H9 (cell line): ENCODE results near the gene SULT2B1. TPM values are rescaled to one million over a fixed set of nuclear protein-coding genes. Genes with fewer than 3 reads are reported as not detected.

Source experiments
- DNase-seq: peaks from one replicate; pipeline ENCODE4 v3.0.0-alpha.2; 2017
- H2AFZ ChIP-seq: one replicate; pipeline ENCODE4 v1.6.1; 2013; ENCODE audit warnings: mild to moderate bottlenecking, low read length, control low read depth, moderate library complexity
- H2AK5ac ChIP-seq: 2 replicates; pipeline ENCODE4 v1.6.1; 2013; ENCODE audit warnings: low read length, control low read depth, mixed read lengths; ENCODE audit not compliant: insufficient read length
- H2BK120ac ChIP-seq: one replicate; pipeline ENCODE4 v1.6.1; 2013; ENCODE audit warnings: low read depth, mild to moderate bottlenecking, low read length, control low read depth, inconsistent platforms; ENCODE audit not compliant: poor library complexity, severe bottlenecking
- H2BK12ac ChIP-seq: 2 replicates; pipeline ENCODE4 v1.6.1; 2013; ENCODE audit warnings: low read length, control low read depth, mixed read lengths, low read depth; ENCODE audit not compliant: insufficient read length
- H2BK15ac ChIP-seq: 2 replicates; pipeline ENCODE4 v1.6.1; 2013; ENCODE audit warnings: low read depth, low read length, control low read depth
- H2BK20ac ChIP-seq: one replicate; pipeline ENCODE4 v1.6.1; 2013; ENCODE audit warnings: low read depth, mild to moderate bottlenecking, low read length, control low read depth, inconsistent platforms; ENCODE audit not compliant: poor library complexity, severe bottlenecking
- H2BK5ac ChIP-seq: 2 replicates; pipeline ENCODE4 v1.6.1; 2013; ENCODE audit warnings: low read length, control low read depth, mixed read lengths; ENCODE audit not compliant: insufficient read length
- H3K14ac ChIP-seq: 2 replicates; pipeline ENCODE4 v1.6.1; 2013; ENCODE audit warnings: low read length, control low read depth; ENCODE audit not compliant: insufficient read depth
- H3K18ac ChIP-seq: 2 replicates; pipeline ENCODE4 v1.6.1; 2013; ENCODE audit warnings: low read depth, mild to moderate bottlenecking, mixed read lengths, low read length, control low read depth; ENCODE audit not compliant: insufficient read length
- H3K23ac ChIP-seq: 2 replicates; pipeline ENCODE4 v1.6.1; 2013; ENCODE audit warnings: low read length, control low read depth, mixed read lengths, low read depth; ENCODE audit not compliant: insufficient read length
- H3K23me2 ChIP-seq: 2 replicates; pipeline ENCODE4 v1.6.1; 2013; ENCODE audit warnings: low read depth, mild to moderate bottlenecking, mixed read lengths, low read length, control low read depth; ENCODE audit not compliant: insufficient read length, poor library complexity, severe bottlenecking
- H3K27ac ChIP-seq: 2 replicates; pipeline ENCODE4 v1.5.1; 2013; ENCODE audit warnings: low read length, control low read depth, mixed read lengths, low read depth; ENCODE audit not compliant: insufficient read length
- H3K27me3 ChIP-seq: 2 replicates; pipeline ENCODE4 v1.6.1; 2013; ENCODE audit warnings: low read length, control low read depth, inconsistent platforms; ENCODE audit not compliant: insufficient read depth
- H3K4ac ChIP-seq: 2 replicates; pipeline ENCODE4 v1.6.1; 2013; ENCODE audit warnings: low read depth, mild to moderate bottlenecking, control low read depth, inconsistent platforms, low read length, moderate library complexity
- H3K4me1 ChIP-seq: 2 replicates; pipeline ENCODE4 v1.6.1; 2013; ENCODE audit warnings: low read length, control low read depth, inconsistent platforms; ENCODE audit not compliant: insufficient read depth
- H3K4me2 ChIP-seq: 2 replicates; pipeline ENCODE4 v1.6.1; 2013; ENCODE audit warnings: low read length, control low read depth, mixed read lengths; ENCODE audit not compliant: insufficient read length, insufficient read depth
- H3K56ac ChIP-seq: 2 replicates; pipeline ENCODE4 v1.6.1; 2013; ENCODE audit warnings: low read depth, mild to moderate bottlenecking, mixed read lengths, low read length, control low read depth; ENCODE audit not compliant: insufficient read length
- H3K79me1 ChIP-seq: 2 replicates; pipeline ENCODE4 v1.6.1; 2013; ENCODE audit warnings: low read depth, mild to moderate bottlenecking, moderate library complexity, low read length, control low read depth, inconsistent platforms; ENCODE audit not compliant: insufficient read depth, poor library complexity, severe bottlenecking
- H3K79me2 ChIP-seq: 2 replicates; pipeline ENCODE4 v1.6.1; 2013; ENCODE audit warnings: low read length, control low read depth, inconsistent platforms; ENCODE audit not compliant: insufficient read depth
- H3K9ac ChIP-seq: 2 replicates; pipeline ENCODE4 v1.6.1; 2013; ENCODE audit warnings: low read length, control low read depth, mixed read lengths; ENCODE audit not compliant: insufficient read length; ENCODE audit errors: extremely low read depth
- H3K9me3 ChIP-seq: one replicate; pipeline ENCODE4 v1.6.1; 2013; ENCODE audit warnings: low read depth, low read length, inconsistent platforms; ENCODE audit not compliant: control insufficient read depth
- H3T11ph ChIP-seq: one replicate; pipeline ENCODE4 v1.6.1; 2013; ENCODE audit warnings: mild to moderate bottlenecking, low read length, control low read depth, inconsistent platforms
- H4K20me1 ChIP-seq: one replicate; pipeline ENCODE4 v1.6.1; 2013; ENCODE audit not compliant: control insufficient read depth, insufficient read length, insufficient read depth
- H4K5ac ChIP-seq: 2 replicates; pipeline ENCODE4 v1.6.1; 2013; ENCODE audit warnings: low read depth, mild to moderate bottlenecking, mixed read lengths, low read length, control low read depth; ENCODE audit not compliant: insufficient read length
- H4K8ac ChIP-seq: replicated peaks from 2 replicates; pipeline ENCODE4 v1.6.1; 2013; ENCODE audit warnings: low read length, control low read depth, mixed read lengths, low read depth; ENCODE audit not compliant: insufficient read length
- H4K91ac ChIP-seq: 2 replicates; pipeline ENCODE4 v1.6.1; 2013; ENCODE audit warnings: low read depth, mild to moderate bottlenecking, moderate library complexity, mixed read lengths, low read length, control low read depth; ENCODE audit not compliant: insufficient read length
- H3K27ac Mint-ChIP-seq, 3 experiments: 2 replicates in 2 of 3; 3 replicates in 1 of 3; pipeline ENCODE4 v1.8.0; 2020 to 2021; ENCODE audit warnings: mixed read lengths in 3 of 3, mild to moderate bottlenecking in 1 of 3, moderate library complexity in 1 of 3
- H3K27me3 Mint-ChIP-seq: 2 replicates; pipeline ENCODE4 v1.8.0; 2021; ENCODE audit warnings: low read depth, mild to moderate bottlenecking, moderate library complexity, mixed read lengths
- H3K36me3 Mint-ChIP-seq, 3 experiments: 2 replicates in 2 of 3; 3 replicates in 1 of 3; pipeline ENCODE4 v1.8.0; 2020 to 2021; ENCODE audit warnings: low read depth in 3 of 3, mixed read lengths in 3 of 3; ENCODE audit not compliant: insufficient read depth in 1 of 3
- H3K4me1 Mint-ChIP-seq, 2 experiments: 2 replicates each; pipeline ENCODE4 v1.8.0; 2020; ENCODE audit warnings: mixed read lengths in 2 of 2
- H3K4me3 Mint-ChIP-seq, 2 experiments: 2 replicates in 1 of 2; 3 replicates in 1 of 2; pipeline ENCODE4 v1.8.0; 2020 to 2021; ENCODE audit warnings: mild to moderate bottlenecking in 2 of 2, mixed read lengths in 2 of 2, moderate library complexity in 1 of 2
- H3K9me3 Mint-ChIP-seq, 2 experiments: 2 replicates in 1 of 2; 3 replicates in 1 of 2; pipeline ENCODE4 v1.8.0; 2020; ENCODE audit warnings: mild to moderate bottlenecking in 2 of 2, mixed read lengths in 2 of 2, moderate library complexity in 1 of 2
- WGBS: extraction: QIAGEN DNeasy Blood & Tissue Kit; methylation state at CpG from one replicate; pipeline ENCODE4 v1.1.7; 2013; ENCODE audit warnings: missing lambda C conversion rate, low lambda C conversion rate, mixed read lengths; ENCODE audit not compliant: insufficient read length; ENCODE audit errors: extremely low coverage; 5-methylcytosine and 5-hydroxymethylcytosine counted together
- total RNA-seq: library from RNA; stranded (reverse); gene quantifications from 2 replicates; pipeline ENCODE4 v1.2.1, GENCODE V29; 2021
- TF ChIP-seq, protein P1 (sequence below): fragments of 200-600 bp; sonication (generic); conservative IDR thresholded peaks from 3 replicates; pipeline ENCODE4 v1.8.0; 2021; ENCODE audit warnings: antibody characterized with exemption, mild to moderate bottlenecking

The SULT2B1 gene
- total RNA-seq, 1 experiment from 2014 or later = 1.7 TPM

DNA sequence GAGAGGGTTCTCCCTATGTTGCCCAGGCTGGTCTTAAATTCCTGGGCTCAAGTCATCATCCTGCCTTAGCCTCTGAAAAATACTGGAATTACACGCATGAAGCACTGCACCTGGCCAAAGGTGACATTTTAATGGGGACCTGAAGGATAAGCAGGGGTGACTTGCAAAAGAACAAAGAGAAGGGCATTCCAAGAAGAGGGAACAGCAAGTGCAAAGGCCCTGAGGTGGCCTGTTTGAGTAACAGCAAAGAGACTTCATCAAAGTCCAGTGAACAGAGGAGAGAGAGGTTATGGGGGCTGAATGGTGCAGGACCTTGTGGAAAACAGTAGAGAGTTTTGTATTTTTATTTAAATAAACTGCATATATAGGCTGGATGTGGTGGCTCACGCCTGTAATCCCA lies 89.9 kb downstream of the SULT2B1 start:
- Histone ChIP-seq H3K23ac (no peak overlapping the region), H3K4me2 (no peak overlapping the region), H4K91ac (no peak overlapping the region), H4K5ac (no peak overlapping the region), H3T11ph (no peak overlapping the region), H3K27ac (no peak overlapping the region), H3K79me2 (no peaks in the 10 kb centered on the region), H4K8ac (no peak overlapping the region), H2BK12ac (no peak overlapping the region), H3K9ac (no peak overlapping the region), H3K56ac (no peak overlapping the region), H3K4ac (no peak overlapping the region), H2BK120ac (no peak overlapping the region), H3K79me1 (no peaks in the 10 kb centered on the region), H3K18ac (no peak overlapping the region), H3K9me3 (no peaks in the 10 kb centered on the region), H3K14ac (no peak overlapping the region), H2BK5ac (no peak overlapping the region), H4K20me1 (no peaks in the 10 kb centered on the region), H3K27me3 (no peaks in the 10 kb centered on the region), H3K23me2 (peaks cover 19% of the 10 kb centered on the region), H2BK15ac (no peak overlapping the region), H2AK5ac (no peak overlapping the region), H2AFZ (no peak overlapping the region), H2BK20ac (no peak overlapping the region), H3K4me1 (peaks cover 2% of the 10 kb centered on the region; the same call in 1 of the 2 replicates)
- Mint-ChIP-seq H3K4me3 (no peak overlapping the region), H3K27ac (no peak overlapping the region), H3K4me1 (peaks cover 34 to 36% of the 10 kb centered on the region in 2 experiments), H3K27me3 (no peaks in the 10 kb centered on the region; the same call in 1 of the 2 replicates), H3K9me3 (no peaks in the 10 kb centered on the region; a peak in 1 of 5 replicates), H3K36me3 (peaks cover 14 to 39% (median 36%) of the 10 kb centered on the region in 3 experiments)
- WGBS = no CpG with 5 or more reads among the region's 2 CpGs
- TF ChIP-seq, protein P1, sequence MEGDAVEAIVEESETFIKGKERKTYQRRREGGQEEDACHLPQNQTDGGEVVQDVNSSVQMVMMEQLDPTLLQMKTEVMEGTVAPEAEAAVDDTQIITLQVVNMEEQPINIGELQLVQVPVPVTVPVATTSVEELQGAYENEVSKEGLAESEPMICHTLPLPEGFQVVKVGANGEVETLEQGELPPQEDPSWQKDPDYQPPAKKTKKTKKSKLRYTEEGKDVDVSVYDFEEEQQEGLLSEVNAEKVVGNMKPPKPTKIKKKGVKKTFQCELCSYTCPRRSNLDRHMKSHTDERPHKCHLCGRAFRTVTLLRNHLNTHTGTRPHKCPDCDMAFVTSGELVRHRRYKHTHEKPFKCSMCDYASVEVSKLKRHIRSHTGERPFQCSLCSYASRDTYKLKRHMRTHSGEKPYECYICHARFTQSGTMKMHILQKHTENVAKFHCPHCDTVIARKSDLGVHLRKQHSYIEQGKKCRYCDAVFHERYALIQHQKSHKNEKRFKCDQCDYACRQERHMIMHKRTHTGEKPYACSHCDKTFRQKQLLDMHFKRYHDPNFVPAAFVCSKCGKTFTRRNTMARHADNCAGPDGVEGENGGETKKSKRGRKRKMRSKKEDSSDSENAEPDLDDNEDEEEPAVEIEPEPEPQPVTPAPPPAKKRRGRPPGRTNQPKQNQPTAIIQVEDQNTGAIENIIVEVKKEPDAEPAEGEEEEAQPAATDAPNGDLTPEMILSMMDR = no peak
- no peak for DNase-seq
